ENCODE data around the gene CADPS2. TPM values are rescaled to one million over a fixed set of nuclear protein-coding genes. Genes with fewer than 3 reads are reported as not detected.

CADPS2 gene
- total RNA-seq, 1 donor from 2014 or later, result 0.22 TPM

DNA sequence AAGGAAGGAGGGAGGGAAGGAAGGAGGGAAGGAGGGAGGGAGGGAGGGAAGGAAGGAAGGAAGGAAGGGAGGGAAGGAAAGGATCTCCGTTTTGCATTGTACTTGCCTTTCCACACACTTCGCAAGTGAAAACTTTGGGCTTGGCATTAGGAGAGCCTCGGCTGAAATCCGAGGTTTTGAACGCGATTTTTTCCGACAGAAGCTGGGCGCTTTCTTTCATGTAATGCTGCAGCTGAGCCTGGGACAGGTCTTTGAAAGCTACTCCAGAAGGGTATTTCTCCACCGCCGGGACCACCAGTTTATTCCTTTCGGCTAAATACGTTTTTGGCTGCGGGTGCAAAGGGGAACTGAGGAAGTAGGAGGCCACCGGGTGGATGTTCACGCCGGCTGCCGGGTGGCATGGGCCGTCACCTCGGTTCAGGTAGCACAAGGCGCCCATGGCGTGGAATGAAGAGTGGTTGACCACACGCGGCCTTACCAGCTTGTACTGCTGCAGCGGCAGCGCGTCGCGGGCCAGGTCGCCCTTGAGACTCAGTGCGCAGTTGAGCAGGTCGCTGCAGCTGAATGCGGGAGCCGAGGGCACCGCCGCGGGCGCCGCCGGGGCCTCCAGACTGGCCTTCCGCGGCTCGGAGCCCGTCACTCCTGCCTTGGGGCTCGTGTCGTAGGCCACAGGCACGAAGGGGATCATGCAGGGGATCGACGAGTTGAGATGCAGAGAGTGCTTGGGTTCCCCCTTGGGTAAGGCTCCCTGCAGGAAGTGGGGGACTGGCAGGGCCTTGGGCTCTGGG is 582.5 kb downstream of the CADPS2 start:
- peak; percentile 60 for DNase-seq
- H3K4me3 Mint-ChIP-seq (ENCODE audit: unreplicated experiment), result peak overlapping the region; percentile 91
- peaks cover 15% of the 10 kb centered on the region for H3K4me1 Mint-ChIP-seq (ENCODE audit: low read depth, unreplicated experiment)
- peaks cover 34% of the 10 kb centered on the region for H3K27me3 Mint-ChIP-seq (ENCODE audit: unreplicated experiment)
- no peaks in the 10 kb centered on the region for H3K36me3 Mint-ChIP-seq (ENCODE audit: unreplicated experiment)
- H3K9me3 Mint-ChIP-seq (ENCODE audit: unreplicated experiment), result peaks cover 10% of the 10 kb centered on the region
- TF ChIP-seq, protein P1, sequence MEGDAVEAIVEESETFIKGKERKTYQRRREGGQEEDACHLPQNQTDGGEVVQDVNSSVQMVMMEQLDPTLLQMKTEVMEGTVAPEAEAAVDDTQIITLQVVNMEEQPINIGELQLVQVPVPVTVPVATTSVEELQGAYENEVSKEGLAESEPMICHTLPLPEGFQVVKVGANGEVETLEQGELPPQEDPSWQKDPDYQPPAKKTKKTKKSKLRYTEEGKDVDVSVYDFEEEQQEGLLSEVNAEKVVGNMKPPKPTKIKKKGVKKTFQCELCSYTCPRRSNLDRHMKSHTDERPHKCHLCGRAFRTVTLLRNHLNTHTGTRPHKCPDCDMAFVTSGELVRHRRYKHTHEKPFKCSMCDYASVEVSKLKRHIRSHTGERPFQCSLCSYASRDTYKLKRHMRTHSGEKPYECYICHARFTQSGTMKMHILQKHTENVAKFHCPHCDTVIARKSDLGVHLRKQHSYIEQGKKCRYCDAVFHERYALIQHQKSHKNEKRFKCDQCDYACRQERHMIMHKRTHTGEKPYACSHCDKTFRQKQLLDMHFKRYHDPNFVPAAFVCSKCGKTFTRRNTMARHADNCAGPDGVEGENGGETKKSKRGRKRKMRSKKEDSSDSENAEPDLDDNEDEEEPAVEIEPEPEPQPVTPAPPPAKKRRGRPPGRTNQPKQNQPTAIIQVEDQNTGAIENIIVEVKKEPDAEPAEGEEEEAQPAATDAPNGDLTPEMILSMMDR (IDR thresholded peaks at IDR 0.05; ENCODE audit: partially characterized antibody, unreplicated experiment), result no peak
- H3K27ac Mint-ChIP-seq (ENCODE audit: unreplicated experiment), result no peak overlapping the region

DNA sequence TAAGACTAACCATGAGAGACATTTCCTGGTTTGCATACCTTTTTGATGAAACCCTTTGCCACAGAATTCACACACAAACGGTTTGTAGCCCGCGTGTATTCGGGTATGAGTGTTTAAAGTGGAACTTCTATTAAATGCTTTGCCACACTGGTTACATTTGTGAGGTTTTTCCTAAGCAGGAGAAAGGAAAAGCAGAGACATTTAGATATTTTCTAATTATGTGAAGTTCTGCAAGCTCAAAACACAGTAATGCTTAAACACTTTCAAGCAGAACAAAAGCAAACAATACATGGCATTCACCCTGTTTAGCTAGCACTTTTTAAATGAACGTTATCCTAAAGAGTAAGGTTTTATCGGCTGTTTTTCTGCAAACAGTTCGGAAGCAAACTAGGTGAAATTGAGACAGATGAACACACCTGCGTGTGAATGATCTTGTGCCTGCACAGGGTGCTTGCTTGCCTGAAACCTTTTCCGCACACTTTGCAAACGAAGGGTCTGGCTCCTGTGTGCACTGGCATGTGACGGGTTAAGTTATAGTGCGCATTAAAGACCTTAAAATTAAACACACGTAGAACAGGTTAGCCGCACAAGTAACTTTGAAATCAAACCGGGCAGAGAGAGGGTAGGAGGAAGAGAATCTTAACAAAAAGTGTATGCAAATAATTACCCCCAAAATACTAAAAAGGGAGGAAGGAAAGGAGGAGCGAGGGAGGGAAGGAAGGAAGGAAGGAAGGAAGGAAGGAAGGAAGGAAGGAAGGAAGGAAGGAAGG is 583.3 kb downstream of the CADPS2 start:
- peaks cover 37% of the 10 kb centered on the region for H3K27me3 Mint-ChIP-seq (ENCODE audit: unreplicated experiment)
- peak overlapping the region; percentile 65 for H3K4me3 Mint-ChIP-seq (ENCODE audit: unreplicated experiment)
- H3K27ac Mint-ChIP-seq (ENCODE audit: unreplicated experiment), result peak overlapping the region; percentile 20
- H3K4me1 Mint-ChIP-seq (ENCODE audit: low read depth, unreplicated experiment), result peaks cover 13% of the 10 kb centered on the region
- TF ChIP-seq, protein P1 (IDR thresholded peaks at IDR 0.05; ENCODE audit: partially characterized antibody, unreplicated experiment), result no peak
- no peak for DNase-seq
- H3K9me3 Mint-ChIP-seq (ENCODE audit: unreplicated experiment), result peaks cover 10% of the 10 kb centered on the region
- H3K36me3 Mint-ChIP-seq (ENCODE audit: unreplicated experiment), result no peaks in the 10 kb centered on the region

DNA sequence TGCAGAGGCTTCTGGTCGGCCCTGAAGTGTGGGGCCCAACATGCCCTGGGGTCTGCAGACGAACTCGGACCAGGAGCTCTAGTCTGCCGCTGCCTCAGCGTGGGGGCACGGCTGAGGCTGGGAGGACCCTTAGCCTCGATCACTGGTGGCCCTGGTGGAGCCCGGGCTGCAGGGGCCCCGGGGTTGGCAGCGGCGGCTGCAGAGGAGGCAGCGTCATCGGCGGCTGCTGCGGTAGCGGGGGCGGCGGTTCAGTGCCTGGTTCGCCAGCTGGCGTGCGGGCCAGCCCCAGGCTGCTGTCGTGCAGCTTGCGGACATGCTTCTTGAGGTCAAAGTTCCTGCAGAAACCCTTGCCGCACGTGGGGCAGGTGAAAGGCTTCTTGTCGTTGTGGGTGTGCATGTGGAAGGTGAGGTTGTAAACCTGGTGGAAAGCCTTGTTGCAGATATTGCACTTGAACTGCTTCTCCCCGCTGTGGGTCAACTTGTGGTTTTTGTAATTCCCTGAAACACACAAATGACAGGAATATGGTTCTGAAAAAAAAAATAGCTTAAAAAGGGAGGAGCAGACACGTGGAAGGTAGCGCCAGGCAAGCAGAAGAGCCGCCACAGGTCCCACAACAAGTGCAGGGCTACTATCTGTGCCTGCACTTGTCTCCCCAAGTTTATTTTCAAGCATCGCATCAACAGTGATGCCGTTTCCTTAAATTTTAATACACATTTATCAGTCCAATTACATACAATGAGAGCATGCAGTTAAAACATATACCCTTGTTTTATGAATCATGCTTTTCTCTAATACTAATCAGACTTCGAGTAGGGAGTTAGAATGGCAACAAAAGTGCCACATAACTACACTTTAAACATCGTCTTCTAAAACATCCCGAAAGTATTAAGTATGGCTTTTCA is 584.2 kb downstream of the CADPS2 start:
- DNase-seq, result peak; percentile 61
- peak overlapping the region; percentile 20 for H3K27ac Mint-ChIP-seq (ENCODE audit: unreplicated experiment)
- H3K36me3 Mint-ChIP-seq (ENCODE audit: unreplicated experiment), result no peaks in the 10 kb centered on the region
- H3K4me3 Mint-ChIP-seq (ENCODE audit: unreplicated experiment), result peak overlapping the region; percentile 65
- H3K4me1 Mint-ChIP-seq (ENCODE audit: low read depth, unreplicated experiment), result peaks cover 13% of the 10 kb centered on the region
- H3K27me3 Mint-ChIP-seq (ENCODE audit: unreplicated experiment), result peaks cover 37% of the 10 kb centered on the region
- H3K9me3 Mint-ChIP-seq (ENCODE audit: unreplicated experiment), result peaks cover 10% of the 10 kb centered on the region
- TF ChIP-seq, protein P1 (IDR thresholded peaks at IDR 0.05; ENCODE audit: partially characterized antibody, unreplicated experiment), result no peak

DNA sequence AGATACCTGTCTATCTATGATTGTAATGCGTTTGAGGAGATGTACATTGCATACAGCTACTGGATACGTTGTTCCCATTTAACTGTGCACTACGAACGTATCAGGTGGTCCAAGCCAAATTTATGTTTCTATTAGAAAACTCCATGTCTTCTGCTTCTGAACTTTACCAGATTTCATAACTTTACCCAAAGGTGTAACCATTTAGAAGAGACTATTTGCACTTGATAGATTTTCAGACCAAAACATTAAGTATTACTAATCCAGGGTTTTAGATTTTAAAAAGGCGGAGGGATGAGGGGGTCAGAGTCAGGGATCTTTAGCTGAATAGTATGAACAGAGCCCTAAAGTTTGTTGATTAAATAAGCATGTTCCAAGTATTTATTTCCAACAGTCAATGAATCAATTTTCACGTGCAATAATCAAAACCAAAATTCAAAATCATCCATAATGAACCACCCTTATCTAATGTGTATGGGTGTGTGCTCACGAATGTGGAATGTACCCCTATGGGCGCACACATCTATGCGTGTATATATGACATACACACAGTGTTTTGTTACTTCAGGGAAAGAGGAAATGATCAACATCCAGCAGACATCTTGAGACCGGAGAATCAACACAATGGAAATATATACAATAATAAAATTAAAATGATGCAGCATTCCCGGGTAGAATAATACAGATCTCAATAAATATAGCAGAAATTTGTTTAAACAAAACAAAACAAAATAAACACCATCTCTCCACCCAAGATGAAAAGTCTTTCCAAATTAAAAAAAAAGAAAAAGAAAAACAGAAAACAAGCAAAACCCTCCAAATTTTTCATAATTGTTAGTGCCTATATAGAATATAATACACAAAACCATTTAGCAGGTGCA is 585.1 kb downstream of the CADPS2 start:
- Mint-ChIP-seq H3K4me3 (ENCODE audit: unreplicated experiment) (peak overlapping the region; percentile 86), H3K9me3 (ENCODE audit: unreplicated experiment) (peaks cover 10% of the 10 kb centered on the region), H3K36me3 (ENCODE audit: unreplicated experiment) (no peaks in the 10 kb centered on the region), H3K27me3 (ENCODE audit: unreplicated experiment) (peaks cover 32% of the 10 kb centered on the region), H3K4me1 (ENCODE audit: low read depth, unreplicated experiment) (peaks cover 13% of the 10 kb centered on the region), H3K27ac (ENCODE audit: unreplicated experiment) (no peak overlapping the region)
- TF ChIP-seq, protein P1 (IDR thresholded peaks at IDR 0.05; ENCODE audit: partially characterized antibody, unreplicated experiment), result no peak
- DNase-seq, result no peak
